Measurements from ENCODE around the gene TMEM203. TPM values are rescaled to one million over a fixed set of nuclear protein-coding genes. Genes with fewer than 3 reads are reported as not detected.

The TMEM203 gene
- total RNA-seq, 4 donors from 2014 or later = 28.8 to 45.8 (median 34.8) TPM

DNA sequence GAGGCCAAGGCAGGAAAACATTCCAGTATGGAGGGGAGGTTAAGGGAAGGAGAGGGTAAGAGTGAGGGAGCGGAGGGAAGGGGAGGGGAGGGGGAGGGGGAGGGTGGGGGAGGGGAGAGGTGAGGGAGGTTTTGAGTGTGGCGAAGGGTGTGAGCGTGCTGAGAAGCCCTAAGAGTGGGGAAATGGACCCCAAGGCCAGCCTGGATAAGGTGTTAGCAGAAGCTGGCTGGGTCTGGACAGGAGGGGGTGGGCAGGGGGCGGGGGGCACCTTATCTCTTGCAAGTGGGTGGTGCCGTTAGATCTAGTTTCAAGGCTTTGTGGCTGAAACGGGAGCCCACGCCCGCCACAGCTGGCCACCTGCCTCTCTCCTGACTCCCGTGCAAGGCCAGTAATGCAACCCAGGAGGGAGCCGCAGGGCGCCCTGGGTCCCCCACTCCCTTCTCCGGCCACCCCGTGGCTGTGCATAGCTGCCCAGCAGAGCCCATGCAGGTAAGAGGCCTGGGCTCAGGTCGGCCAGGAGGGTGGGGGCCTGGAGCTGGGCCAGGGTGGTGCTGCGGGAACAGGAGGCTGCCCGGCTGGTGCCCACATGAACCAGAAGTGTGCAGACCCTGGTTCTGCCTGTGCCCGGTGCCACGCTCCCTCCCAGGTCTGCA, 22.5 kb upstream of the TMEM203 start:
- intact Hi-C loops (cut with DNase I) = loop anchor here (2.0 kb wide), 1 partner anchor 109 kb away; no protein-coding TSS in a partner anchor
- no peak overlapping the region for H3K4me3 ChIP-seq
- no peak overlapping the region for H3K27ac ChIP-seq (replicated peaks in 1 of 4)
- 13% methylated on average over 4 of the region's 18 CpGs for WGBS
- DNase-seq (ENCODE audit: extremely low spot score) = no peak
- TF ChIP-seq POLR2A (IDR thresholded peaks at IDR 0.05; ENCODE audit: low read depth) (no peak), POLR2AphosphoS5 (IDR thresholded peaks at IDR 0.05) (no peak), EP300 (IDR thresholded peaks at IDR 0.05) (no peak)
- TF ChIP-seq, protein P1, sequence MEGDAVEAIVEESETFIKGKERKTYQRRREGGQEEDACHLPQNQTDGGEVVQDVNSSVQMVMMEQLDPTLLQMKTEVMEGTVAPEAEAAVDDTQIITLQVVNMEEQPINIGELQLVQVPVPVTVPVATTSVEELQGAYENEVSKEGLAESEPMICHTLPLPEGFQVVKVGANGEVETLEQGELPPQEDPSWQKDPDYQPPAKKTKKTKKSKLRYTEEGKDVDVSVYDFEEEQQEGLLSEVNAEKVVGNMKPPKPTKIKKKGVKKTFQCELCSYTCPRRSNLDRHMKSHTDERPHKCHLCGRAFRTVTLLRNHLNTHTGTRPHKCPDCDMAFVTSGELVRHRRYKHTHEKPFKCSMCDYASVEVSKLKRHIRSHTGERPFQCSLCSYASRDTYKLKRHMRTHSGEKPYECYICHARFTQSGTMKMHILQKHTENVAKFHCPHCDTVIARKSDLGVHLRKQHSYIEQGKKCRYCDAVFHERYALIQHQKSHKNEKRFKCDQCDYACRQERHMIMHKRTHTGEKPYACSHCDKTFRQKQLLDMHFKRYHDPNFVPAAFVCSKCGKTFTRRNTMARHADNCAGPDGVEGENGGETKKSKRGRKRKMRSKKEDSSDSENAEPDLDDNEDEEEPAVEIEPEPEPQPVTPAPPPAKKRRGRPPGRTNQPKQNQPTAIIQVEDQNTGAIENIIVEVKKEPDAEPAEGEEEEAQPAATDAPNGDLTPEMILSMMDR (IDR thresholded peaks at IDR 0.05) = no peak
- H3K36me3 ChIP-seq = no peaks in the 10 kb centered on the region
- H3K27me3 ChIP-seq = peaks cover 0 to 65% (median 44%) of the 10 kb centered on the region in 4 donors
- H3K9me3 ChIP-seq = no peaks in the 10 kb centered on the region
- H3K4me1 ChIP-seq = peaks cover 8 to 22% (median 19%) of the 10 kb centered on the region in 4 donors

DNA sequence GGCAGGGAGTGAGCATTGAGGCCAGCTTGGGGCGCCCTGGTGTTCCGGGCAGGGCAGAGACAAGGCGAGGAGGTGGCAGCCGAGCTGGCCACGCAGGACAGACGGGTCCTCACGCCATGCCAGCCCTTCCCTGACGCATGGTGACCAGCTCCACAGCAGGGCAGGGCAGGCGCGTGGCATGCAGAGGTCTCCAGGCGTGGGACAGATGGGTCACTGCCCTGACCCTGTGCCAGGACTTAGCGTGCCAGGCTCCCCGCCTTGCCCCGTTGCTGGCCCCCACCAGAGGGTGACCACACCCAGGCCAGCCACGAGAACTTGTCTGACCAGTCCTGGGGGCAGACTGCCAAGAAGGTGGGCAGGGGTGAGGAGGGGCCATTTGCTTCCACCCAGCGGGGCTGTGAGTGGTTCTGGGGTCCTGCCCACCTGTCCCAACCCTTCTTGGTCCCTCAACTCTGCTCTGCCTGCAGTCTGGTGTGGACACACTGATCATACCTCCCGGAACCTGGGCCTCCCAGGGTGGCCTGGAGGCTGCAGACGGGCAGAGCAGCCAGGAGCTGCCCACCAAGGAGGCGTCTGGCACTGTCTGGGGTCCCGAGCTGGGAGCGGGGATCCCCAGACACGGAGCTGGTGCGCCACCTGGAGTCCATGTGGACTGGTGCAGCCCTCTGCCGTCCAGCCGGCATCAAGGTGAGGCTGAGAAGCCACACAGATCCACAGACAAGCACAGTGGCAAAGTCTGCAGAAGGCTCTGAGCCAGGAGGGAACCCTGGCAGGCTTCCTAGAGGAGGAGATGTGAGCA, 21.8 kb upstream of the TMEM203 start, which contains the start of gene RNF224:
Gene RNF224, plus strand, starts transcription at position 449 of the 799 bp plus-strand sequence. CDS start 834 bp downstream, outside the sequence.
- no peak for TF ChIP-seq POLR2A (IDR thresholded peaks at IDR 0.05; ENCODE audit: low read depth)
- peak in 1 of 2 donors; percentile 19 for TF ChIP-seq POLR2AphosphoS5 (IDR thresholded peaks at IDR 0.05)
- TF ChIP-seq, protein P1 (IDR thresholded peaks at IDR 0.05) = peak; percentile 74 to 95 (median 86)
- TF ChIP-seq EP300 (IDR thresholded peaks at IDR 0.05) = no peak
- peaks cover 0 to 58% (median 40%) of the 10 kb centered on the region in 4 donors for H3K27me3 ChIP-seq
- no peaks in the 10 kb centered on the region for H3K36me3 ChIP-seq
- H3K9me3 ChIP-seq = no peaks in the 10 kb centered on the region
- 3% methylated on average over 6 of the region's 25 CpGs for WGBS
- no peak within 1 kb of the TSS for H3K4me3 ChIP-seq
- DNase-seq (ENCODE audit: extremely low spot score) = no peak
- H3K4me1 ChIP-seq = peaks cover 15 to 30% (median 27%) of the 10 kb centered on the region in 4 donors
- intact Hi-C loops (cut with DNase I) = loop anchor here (2.0 kb wide), 1 partner anchor 108 kb away; no protein-coding TSS in a partner anchor
- H3K27ac ChIP-seq (replicated peaks in 1 of 4) = no peak within 1 kb of the TSS

DNA sequence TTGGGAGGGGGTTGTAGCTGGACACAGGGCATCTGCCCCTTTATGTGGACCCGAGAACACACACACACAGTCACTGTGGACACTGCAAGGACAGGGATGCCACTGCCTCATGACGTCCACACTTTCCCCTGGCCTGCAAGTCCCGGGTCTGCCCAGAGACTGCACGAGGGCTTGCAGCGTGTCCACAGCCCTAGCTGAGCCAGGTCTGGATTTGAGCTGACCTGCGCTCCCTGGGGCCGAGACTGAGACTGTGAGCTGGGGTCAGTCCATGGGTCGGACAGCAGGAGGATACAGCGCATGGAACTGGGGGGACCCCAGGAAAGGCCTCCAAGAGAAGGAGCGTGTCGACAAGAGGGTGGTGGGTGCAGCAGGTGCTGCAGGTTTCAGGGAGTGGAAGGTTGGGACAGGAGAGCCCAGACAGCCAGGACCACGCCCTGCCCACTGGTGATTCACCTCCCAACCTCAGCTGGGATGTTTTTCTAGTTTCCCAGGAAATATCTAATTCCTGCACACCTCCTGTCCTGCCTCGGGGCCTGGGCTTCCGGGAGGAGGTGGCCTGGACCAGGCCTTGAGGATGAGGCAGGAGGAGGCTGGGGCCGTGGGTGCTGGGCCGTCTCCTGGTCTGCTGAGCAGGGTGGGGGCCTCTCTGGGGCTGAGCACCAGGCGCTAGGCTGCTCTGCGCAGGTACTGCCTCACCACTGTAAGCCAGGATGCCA, 21.0 kb upstream of the TMEM203 start:
- H3K27ac ChIP-seq (replicated peaks in 1 of 4) = no peak overlapping the region
- no peak for DNase-seq (ENCODE audit: extremely low spot score)
- no peaks in the 10 kb centered on the region for H3K36me3 ChIP-seq
- peaks cover 17 to 34% (median 31%) of the 10 kb centered on the region in 4 donors for H3K4me1 ChIP-seq
- peaks cover 0 to 51% (median 35%) of the 10 kb centered on the region in 4 donors for H3K27me3 ChIP-seq
- TF ChIP-seq POLR2AphosphoS5 (IDR thresholded peaks at IDR 0.05) = no peak
- TF ChIP-seq EP300 (IDR thresholded peaks at IDR 0.05) = no peak
- no peak for TF ChIP-seq POLR2A (IDR thresholded peaks at IDR 0.05; ENCODE audit: low read depth)
- TF ChIP-seq, protein P1 (IDR thresholded peaks at IDR 0.05) = no peak
- intact Hi-C loops (cut with DNase I) = loop anchor here (2.0 kb wide), 1 partner anchor 108 kb away; no protein-coding TSS in a partner anchor
- no peak overlapping the region for H3K4me3 ChIP-seq
- WGBS = 68% methylated on average over 16 of the region's 18 CpGs
- no peaks in the 10 kb centered on the region for H3K9me3 ChIP-seq

DNA sequence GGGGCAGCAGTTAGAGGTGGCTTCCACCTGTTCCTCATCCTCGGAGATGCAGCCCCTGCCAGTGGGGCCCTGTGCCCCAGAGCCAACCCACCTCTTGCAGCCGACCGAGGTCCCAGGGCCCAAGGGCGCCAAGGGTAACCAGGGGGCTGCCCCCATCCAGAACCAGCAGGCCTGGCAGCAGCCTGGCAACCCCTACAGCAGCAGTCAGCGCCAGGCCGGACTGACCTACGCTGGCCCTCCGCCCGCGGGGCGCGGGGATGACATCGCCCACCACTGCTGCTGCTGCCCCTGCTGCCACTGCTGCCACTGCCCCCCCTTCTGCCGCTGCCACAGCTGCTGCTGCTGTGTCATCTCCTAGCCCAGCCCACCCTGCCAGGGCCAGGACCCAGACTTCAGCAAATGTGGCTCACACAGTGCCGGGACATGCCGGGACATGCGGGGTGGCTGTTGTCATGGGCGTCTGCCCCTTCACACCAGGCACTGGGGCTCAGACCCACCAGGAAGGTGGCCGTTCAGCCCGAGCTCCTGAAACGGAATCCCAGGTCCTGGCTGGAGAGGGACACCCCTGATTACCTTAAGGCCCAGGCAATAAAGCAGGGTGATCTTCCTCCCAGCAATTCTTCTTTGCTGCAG, 20.4 kb upstream of the TMEM203 start:
- no peak overlapping the region for H3K27ac ChIP-seq (replicated peaks in 1 of 4)
- H3K27me3 ChIP-seq = peaks cover 0 to 44% (median 28%) of the 10 kb centered on the region in 4 donors
- no peaks in the 10 kb centered on the region for H3K9me3 ChIP-seq
- DNase-seq (ENCODE audit: extremely low spot score) = no peak
- H3K4me3 ChIP-seq = no peak overlapping the region
- H3K4me1 ChIP-seq = peaks cover 21 to 41% (median 36%) of the 10 kb centered on the region in 4 donors
- intact Hi-C loops (cut with DNase I) = loop anchor here (2.0 kb wide), 1 partner anchor 107 kb away; no protein-coding TSS in a partner anchor
- WGBS = 83% methylated on average over 9 of the region's 21 CpGs
- TF ChIP-seq EP300 (IDR thresholded peaks at IDR 0.05) (no peak), POLR2A (IDR thresholded peaks at IDR 0.05; ENCODE audit: low read depth) (no peak), POLR2AphosphoS5 (IDR thresholded peaks at IDR 0.05) (no peak)
- TF ChIP-seq, protein P1 (IDR thresholded peaks at IDR 0.05) = no peak
- no peaks in the 10 kb centered on the region for H3K36me3 ChIP-seq

Measured in esophagus muscularis mucosa (tissue), 4 donors.